Thyroid gland (tissue), 4 donors: ENCODE measurements around the gene PPIH.

Experiments used
- CTCF ChIP-seq, 6 experiments: fragments of 200-600 bp in 3 of 6; fragments of 450-650 bp in 3 of 6; sonication (generic) in 3 of 6; IDR thresholded peaks; one replicate each; pipeline ENCODE4 v1.5.1; 2016 to 2019; ENCODE audit warnings: antibody characterized with exemption in 6 of 6, mild to moderate bottlenecking in 2 of 6, inconsistent platforms in 1 of 6, moderate library complexity in 1 of 6
- POLR2A ChIP-seq, 2 donors: fragments of 450-650 bp; IDR thresholded peaks; one replicate each; pipeline ENCODE4 v1.6.1; 2017; ENCODE audit warnings: antibody characterized with exemption in 2 of 2, mild to moderate bottlenecking in 2 of 2, moderate library complexity in 1 of 2

GRCh38 chr1:42713293-42713692, 55.1 kb downstream of the PPIH start:
- TF ChIP-seq CTCF (IDR thresholded peaks at IDR 0.05): no peak
- no peak for TF ChIP-seq POLR2A (IDR thresholded peaks at IDR 0.05)
